NCI-H524 treated with DMSO at 0.1 percent for 48 hours (cell line): ENCODE results near the gene NEGR1.

Experiments
- DNase-seq: peaks from one replicate; lab custom pipeline; 2025; lab: John Stamatoyannopoulos, UW

The NEGR1 gene

GRCh38 chr1:72023063-72023930 is 259.0 kb downstream of the NEGR1 start:
- DNase-seq: no peak

DNA sequence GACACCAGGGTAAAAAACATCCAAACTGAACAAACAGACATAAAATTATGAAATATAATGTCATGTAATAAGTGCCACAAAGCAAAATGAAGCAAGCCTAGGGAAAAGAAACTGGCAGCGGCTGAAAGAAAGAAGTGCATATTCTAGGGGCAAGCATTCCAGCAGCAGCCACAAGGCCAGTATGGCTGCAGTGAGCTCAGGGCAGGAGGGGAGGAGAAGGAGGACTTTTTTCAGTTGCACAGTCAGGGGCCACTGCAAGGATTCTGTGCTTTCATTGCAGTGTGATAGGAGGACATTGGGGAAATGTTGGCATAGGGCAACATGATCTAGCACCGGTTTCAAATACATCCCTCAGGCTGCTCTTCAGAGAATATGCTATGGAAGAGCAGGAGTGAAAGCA is 263.8 kb downstream of the NEGR1 start:
- no peak for DNase-seq

DNA sequence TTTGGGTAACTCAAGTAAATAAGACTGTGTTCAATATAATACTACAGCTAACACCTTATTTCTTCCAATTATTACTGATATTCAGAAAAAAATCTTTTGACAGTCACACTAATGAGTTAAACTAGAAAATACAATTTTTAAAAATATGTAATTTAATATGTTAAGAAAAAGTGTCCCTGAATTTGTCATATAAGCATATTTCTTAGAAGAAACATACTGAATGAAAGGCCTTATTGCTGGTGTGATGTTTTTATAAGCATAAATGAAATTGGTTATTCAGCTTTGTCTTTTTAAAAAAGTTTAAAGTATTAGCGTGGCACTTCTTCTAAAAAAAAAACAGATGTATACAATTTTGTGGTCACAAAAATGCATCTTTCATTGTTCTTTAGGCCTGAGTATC is 267.3 kb downstream of the NEGR1 start:
- DNase-seq: no peak

DNA sequence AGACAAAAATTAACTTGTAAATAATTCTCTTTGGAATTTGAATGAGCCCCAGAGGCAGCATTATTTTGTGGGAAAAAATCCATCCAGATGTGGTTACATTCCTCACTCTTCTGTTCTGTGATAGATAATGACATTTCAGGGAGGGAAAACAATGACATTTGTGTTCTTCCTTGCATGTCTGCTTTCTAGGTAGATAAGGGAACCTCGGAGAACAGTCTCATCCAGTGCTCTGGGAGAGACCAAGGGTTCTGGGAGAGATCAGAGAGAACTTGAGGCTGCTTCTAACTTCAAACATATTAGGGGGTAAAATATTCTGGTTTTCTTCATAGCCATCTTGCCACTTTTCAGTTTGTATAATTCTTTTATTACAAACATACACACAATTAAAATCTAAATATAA is 269.2 kb downstream of the NEGR1 start:
- no peak for DNase-seq

GRCh38 chr1:72011721-72012120 is 270.6 kb downstream of the NEGR1 start:
- no peak for DNase-seq

DNA sequence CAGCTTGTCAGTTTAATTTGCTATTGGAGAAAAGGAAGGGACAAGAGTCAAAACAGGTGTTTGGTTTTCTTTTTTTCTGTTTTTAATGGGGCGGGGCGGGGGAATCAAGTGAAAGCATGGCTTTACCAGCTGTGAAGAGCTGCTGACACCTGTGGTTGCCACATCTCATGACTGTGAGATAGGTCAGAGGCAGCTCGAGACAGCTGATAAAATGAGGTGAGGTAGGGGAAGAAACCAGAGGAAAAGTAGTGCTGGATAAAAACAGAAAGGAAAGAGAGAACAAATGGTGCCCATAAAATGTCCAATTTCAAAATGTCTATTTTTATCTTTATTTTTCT is 272.3 kb downstream of the NEGR1 start:
- DNase-seq: no peak

DNA sequence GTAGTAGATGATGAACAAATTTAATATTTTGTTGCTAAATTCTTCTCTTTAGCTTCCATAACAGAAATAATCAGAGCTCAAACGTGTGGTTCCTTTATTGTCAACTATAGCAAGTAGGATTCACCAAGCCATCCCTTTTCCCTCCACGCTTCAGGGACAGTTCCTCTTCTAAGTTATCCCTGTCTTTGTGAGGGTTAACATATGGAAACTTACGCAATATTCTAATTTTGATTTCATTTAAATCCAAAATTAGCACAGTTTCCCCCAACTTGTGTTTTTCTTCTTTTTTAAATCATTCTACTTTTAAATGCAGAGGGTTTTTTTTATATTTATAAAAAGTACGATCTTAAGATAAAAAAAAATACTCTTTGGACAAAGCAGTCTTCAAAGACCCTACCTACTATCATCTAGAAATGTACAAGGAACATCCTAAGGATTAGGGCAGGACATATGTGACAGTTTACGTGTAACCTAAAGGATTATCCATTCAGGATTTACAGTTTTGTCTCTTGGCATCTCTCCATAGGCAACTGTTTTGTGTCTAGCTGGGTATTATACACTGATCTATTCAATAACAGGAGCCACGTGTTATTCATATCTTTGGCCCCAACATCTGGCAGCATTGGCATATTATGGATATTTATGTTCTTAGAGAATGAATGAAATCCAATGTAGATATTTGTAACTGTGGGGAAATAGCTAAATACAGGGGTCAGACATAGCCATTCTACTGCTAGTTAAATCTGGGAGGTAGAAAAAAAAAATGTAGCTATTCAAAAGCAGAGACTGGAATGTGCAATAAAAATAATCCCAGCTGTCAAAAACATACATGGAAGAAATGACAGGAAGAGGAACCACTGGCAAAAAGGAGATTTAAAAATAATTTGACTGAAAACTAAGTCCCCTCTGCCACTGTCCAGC is 272.9 kb downstream of the NEGR1 start:
- peak; percentile 12 for DNase-seq

GRCh38 chr1:72007312-72007711 is 275.0 kb downstream of the NEGR1 start:
- no peak for DNase-seq

DNA sequence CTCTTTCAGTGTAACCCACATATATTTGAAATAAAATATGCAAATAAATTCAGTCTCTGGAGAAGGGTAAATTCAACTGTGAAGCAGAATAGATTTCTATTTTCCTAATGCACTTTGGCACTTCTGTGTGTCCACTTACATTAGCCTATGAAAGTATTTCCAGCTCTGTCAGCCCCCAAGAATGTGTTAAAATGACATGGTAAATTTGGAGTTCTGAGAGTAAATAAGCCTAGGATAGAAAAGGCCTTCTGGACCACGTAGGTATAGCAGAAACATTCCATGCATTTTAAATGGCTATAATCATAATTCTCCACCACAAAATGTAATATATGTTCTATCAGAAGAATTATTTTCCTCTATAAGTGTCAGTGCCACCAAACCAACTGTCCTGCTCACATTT is 276.2 kb downstream of the NEGR1 start:
- DNase-seq: no peak

DNA sequence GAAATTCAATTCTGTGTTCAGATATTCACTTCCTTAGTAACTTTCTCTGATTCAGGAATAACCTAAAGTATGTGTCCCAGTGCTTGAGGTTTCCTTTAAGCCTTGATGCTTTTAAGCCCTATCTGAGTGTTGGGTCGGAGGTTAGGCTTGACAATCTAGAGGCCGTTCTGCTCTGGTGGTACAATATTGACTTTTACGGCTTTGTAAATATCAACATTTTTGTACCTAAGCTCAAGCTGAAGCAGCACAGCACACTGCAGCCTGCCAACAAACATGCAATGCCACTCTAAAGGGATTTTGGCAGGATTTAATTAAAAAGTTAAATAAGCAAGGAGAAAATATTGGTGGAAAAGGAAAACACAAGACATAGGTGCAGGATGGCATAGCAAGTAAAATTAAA is 279.2 kb downstream of the NEGR1 start:
- no peak for DNase-seq

DNA sequence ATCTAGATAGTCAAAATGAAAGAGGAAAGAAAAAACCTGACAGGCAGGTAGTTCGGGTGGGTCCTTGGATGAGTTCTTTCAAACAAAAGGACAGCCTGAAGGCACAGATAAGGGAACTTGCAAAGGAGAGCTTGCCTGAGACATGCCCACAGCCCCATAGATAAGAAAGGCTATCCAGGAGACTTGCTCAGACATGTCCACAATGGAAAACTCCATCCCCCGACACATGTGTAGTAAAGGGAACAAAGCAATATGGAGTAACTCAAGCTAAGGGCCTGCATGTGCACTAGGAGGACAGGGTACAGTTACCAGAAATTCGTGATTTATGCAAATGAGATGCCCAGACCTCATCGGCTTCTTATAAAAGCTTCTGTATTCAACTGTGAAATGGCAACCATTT is 281.5 kb downstream of the NEGR1 start:
- no peak for DNase-seq

DNA sequence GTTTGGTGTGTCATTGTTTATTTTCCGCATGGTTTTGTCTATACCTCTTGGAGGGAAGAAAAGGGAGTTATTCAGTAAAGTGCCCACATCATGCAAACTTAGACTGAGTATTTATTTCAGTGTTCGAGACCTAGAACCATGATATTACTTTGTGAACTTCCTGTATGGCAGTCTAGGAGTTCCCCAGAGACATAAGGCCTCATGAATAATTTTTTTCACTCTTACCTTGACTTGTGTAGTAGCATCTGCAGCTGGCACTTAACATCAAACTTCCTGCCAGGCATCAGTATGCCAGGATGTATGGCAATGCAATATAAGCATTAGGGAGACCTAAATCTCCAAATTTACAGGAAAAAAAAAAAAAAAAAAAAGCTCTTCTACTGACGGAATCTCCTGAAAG is 287.7 kb downstream of the NEGR1 start:
- no peak for DNase-seq

DNA sequence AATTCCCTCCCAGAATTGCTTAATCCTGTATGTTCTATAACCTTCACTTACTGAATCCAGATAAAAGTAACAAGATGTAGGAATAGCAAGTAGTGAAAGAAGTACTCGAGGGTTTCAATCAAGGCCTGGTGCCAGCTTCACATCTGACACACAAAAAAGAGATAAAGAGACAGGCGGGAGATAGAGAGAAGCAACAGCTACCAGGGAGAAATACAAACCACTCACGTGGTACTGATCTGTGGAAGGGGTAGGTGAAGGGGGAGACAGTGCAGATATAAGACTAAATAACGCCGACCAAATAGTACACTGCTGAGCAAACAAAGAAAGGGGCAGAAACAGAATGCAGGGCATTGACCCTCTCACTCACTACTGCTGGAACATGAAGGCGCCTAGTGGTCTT is 295.2 kb downstream of the NEGR1 start:
- DNase-seq: no peak

GRCh38 chr1:71986160-71986559 is 296.2 kb downstream of the NEGR1 start:
- no peak for DNase-seq

- no peak for DNase-seq
Observed at GRCh38 chr1:71980556-71980955, 301.8 kb downstream of the NEGR1 start.

DNA sequence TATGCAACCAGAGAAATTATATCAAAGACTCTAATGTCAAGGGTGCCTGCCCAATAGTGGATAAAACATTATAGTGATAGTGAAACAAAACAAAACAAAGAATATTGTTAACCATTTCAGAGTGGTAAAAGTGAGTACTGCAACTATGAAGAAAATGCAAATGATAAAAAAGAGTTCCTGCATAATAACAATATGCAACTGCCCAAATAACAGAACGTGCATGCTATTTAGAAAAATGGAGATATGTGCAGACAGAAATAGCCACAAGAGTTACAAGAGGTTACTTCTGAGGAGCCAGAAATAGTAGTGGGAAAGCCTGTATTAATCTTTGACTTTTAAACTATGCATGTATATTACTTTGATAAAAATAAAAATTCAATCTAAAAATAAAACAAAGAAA is 302.5 kb downstream of the NEGR1 start:
- DNase-seq: no peak

DNA sequence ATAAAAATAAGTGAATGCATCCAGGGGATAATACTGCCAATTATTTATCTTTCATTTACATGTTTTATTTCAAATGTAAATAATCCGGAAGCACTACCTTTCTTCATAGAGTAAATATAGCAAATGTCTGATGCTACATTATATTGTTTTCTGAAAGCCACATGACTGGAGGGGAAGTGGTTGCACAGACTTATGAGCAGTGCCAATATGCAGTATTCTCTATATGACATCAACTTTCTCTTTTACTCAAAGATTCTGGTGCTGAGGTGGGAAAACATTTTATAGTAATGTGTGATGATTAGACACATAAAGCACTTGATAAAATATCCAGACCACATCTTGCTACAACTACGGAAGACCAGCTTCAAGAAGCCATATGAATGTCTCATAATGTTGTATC is 314.7 kb downstream of the NEGR1 start:
- no peak for DNase-seq

DNA sequence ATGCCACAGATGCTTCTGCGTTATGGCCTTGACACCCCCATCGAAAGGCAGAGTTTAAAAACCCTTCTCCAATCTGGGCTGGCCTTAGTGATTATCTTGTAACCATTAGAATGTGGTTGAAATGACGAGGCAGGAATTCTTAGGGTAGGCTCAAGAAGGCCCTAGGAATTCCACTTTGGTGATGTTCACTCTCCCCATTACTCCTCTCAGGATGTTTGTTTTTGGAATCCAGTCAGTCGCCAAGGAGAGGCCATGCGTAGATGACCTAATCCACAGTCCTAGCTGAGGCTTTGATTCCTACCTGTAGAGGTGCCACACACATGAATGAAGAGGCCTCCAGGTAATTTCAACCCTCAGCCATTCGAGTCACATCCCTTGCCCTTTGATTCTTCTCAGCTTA is 318.2 kb downstream of the NEGR1 start:
- no peak for DNase-seq

DNA sequence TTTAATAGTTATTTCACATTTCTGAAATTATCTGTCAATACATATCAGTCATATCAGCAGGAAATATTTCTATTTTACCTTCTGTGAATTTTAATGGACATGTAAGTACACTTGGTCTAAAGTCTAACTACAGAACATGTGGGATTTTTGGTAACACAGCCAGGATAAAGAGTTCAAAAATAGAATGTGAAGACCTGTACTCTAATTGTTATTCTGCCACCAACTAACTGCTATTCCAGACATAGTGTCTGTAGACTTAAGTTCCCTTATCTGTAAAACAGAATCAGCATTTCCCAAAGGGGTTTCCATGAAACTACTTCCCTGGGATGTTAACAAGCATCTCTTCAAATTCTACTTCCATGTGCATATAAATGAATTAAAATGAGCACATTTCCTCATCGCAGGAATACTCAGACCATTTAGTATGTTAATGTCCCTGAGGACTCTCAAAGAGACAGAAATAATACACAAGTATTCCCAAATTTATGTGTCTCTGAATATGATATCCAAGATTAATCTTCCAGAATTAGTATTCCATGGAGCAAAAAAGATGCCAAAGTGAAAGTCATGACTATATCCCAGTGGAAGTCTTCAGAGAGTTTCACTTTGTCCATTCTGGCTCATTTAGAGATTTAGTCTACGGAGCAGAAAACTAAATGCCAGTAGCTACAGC is 325.6 kb downstream of the NEGR1 start:
- no peak for DNase-seq

GRCh38 chr1:71950579-71950978 is 331.8 kb downstream of the NEGR1 start:
- no peak for DNase-seq

GRCh38 chr1:71949681-71950080 is 332.7 kb downstream of the NEGR1 start:
- DNase-seq: no peak

- no peak for DNase-seq
Observed at GRCh38 chr1:71948561-71948960, 333.8 kb downstream of the NEGR1 start.

- no peak for DNase-seq
Observed at GRCh38 chr1:71944006-71944405, 338.3 kb downstream of the NEGR1 start.
